ENCODE results near the gene HLA-DQA2.

DNA sequence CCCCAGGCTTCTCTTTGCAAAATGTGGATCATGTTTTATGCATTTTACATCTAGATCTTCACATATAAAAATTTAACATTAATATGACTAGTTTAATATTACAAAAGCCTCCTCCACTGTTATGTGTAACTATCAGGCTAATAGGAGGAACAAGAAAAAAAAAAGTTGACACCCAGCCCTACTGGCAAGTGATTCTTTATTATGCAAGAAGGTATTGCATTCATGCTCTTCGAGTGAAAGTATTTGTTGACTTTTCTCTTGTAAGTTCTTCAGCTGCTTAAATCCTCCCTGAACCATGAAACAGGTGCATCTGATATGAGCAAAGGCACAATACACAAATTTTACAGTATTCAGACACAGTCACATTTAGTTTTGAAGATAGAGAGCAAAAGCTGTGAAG, 22.9 kb downstream of the HLA-DQA2 start:
- TF ChIP-seq NFRKB (IDR thresholded peaks at IDR 0.05) (no peak), BHLHE40 (IDR thresholded peaks at IDR 0.05; ENCODE audit: borderline replicate concordance) (no peak), SUZ12 (IDR thresholded peaks at IDR 0.05) (no peak), CTBP1 (IDR thresholded peaks at IDR 0.05; ENCODE audit: borderline replicate concordance) (no peak), HDGF (IDR thresholded peaks at IDR 0.05; ENCODE audit: borderline replicate concordance) (no peak), L3MBTL2 (conservative IDR thresholded peaks at IDR 0.05) (no peak), FOXA1 (IDR thresholded peaks at IDR 0.05) (no peak), SP1 (IDR thresholded peaks at IDR 0.05) (no peak), TARDBP (IDR thresholded peaks at IDR 0.05) (no peak), FOXM1 (IDR thresholded peaks at IDR 0.05; ENCODE audit: borderline replicate concordance) (no peak), FOXK2 (IDR thresholded peaks at IDR 0.05) (no peak)
- TF ChIP-seq, protein P1, sequence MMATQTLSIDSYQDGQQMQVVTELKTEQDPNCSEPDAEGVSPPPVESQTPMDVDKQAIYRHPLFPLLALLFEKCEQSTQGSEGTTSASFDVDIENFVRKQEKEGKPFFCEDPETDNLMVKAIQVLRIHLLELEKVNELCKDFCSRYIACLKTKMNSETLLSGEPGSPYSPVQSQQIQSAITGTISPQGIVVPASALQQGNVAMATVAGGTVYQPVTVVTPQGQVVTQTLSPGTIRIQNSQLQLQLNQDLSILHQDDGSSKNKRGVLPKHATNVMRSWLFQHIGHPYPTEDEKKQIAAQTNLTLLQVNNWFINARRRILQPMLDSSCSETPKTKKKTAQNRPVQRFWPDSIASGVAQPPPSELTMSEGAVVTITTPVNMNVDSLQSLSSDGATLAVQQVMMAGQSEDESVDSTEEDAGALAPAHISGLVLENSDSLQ (IDR thresholded peaks at IDR 0.05): no peak

Data from HEK293T (cell line).